NCI-H446 (cell line): ENCODE measurements around the gene CES3.

ENCODE experiments used
- DNase-seq, 2 experiments: peaks; one replicate each; lab custom pipeline; 2025; lab: John Stamatoyannopoulos, UW

The CES3 gene, protein sequence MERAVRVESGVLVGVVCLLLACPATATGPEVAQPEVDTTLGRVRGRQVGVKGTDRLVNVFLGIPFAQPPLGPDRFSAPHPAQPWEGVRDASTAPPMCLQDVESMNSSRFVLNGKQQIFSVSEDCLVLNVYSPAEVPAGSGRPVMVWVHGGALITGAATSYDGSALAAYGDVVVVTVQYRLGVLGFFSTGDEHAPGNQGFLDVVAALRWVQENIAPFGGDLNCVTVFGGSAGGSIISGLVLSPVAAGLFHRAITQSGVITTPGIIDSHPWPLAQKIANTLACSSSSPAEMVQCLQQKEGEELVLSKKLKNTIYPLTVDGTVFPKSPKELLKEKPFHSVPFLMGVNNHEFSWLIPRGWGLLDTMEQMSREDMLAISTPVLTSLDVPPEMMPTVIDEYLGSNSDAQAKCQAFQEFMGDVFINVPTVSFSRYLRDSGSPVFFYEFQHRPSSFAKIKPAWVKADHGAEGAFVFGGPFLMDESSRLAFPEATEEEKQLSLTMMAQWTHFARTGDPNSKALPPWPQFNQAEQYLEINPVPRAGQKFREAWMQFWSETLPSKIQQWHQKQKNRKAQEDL

DNA sequence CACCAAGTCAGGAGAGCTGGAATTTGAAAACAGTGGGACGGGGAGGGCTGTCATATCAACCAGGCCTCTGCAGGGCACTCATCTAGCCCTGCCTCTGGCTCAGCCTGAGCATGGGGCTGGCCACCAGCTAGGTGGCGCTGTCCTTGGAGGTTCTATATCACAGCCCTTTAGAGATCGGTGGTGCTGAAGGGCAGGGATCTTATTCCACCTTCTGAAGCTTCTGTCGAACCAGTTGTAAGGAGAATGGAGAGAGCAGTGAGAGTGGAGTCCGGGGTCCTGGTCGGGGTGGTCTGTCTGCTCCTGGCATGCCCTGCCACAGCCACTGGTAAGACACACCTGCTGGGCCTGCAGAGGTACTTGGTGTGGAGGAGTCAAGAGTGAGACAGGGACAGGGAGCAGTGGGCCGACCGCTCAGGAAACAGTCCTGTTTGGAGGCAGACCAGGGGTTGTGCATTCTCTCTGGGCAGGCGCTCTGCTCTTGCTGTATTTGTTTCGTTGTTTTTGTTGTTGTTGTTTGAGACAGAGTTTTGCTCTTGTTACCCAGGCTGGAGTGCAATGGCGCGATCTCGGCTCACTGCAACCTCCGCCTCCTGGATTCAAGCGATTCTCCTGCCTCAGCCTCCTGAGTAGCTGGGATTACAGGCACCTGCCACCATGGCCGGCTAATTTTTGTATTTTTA, at the start of gene CES3:
Gene CES3, plus strand, starts transcription at position 202 of the 680 bp plus-strand sequence. Its CDS starts 42 bp downstream, at position 244.
- DNase-seq, result peak in 1 of 2 experiments; percentile 52

DNA sequence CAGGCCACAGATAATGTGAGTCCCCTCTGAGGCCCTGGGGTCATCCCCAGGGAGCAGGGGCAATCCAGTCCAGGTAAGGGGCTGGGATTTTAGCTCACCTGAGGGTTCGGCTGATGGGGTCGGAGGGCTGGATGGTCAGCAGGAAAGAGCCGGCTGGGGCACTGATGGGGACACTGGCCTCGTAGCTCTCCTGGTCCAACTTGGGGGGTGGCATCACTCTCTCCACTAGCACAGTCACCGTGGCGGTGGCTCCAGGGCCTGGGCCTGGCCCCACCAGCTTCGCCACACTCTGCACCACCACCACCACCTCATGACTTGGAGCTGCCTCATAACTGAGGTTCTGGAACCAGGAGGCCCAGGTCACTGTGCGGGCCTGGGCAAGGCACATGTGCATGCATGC, 49.3 kb upstream of the CES3 start:
- DNase-seq, result no peak

GRCh38 chr16:66913081-66913480, 48.0 kb upstream of the CES3 start:
- DNase-seq, result no peak

DNA sequence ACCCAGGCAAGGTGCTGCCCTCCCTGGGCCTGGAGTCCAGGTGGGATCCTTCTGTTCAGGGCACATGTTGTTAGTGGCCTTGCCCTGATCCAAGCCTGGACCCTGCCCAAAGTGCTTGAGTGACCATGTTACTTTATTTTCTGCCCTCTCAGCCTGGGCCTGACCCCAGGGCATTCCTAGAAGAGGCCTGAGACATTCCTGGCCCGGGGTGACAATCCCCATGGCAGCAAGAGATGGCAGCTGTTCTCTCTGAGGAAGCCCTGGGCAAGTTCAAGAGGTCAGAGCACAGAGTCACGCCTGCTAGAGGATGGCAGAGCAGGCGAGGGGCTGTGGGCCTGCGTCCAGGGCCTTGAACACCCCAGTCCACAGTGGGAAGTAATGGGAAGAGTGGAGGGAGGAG, 47.4 kb upstream of the CES3 start:
- no peak for DNase-seq

DNA sequence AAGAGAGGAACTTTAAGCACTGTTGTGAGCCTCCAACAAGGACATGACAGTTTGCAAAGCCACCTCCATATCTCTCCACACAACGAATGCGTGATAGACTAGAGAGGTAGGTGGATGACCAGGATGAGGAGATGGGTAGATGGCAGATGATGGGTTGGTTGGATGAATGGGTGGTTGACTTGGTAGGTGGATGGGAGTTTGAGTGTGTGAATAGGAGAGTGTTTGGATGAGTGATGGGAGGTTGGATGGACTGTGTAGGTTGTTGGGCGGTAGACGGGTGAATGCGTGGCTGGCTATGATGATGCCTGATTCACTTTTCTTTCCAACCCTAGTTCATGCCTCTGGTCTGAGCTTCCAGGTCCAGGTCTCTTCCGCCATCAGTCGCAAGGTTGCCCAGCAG, 46.5 kb upstream of the CES3 start:
- DNase-seq, result no peak

DNA sequence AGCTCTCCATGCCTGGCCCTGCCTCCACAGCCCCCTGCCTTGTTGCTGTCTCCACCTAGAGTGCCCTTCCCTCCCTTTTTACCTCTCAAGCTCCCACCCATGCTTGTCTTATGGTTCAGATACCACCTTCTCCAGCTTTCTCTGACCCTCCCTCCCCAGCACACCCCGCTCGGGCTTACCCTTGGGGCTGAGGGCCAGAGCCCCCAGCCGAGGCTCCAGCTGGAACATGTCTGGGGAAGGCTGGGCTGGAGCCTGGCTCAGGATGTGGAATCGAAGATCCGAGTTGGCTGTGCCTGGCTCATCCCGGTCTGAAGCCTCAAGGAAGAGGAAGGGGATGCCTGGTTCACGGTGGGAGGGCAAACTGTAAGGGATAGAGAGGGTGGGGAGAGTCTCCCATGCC, 46.0 kb upstream of the CES3 start:
- no peak for DNase-seq

- DNase-seq, result no peak
Observed at GRCh38 chr16:66916518-66916917, 44.5 kb upstream of the CES3 start.

DNA sequence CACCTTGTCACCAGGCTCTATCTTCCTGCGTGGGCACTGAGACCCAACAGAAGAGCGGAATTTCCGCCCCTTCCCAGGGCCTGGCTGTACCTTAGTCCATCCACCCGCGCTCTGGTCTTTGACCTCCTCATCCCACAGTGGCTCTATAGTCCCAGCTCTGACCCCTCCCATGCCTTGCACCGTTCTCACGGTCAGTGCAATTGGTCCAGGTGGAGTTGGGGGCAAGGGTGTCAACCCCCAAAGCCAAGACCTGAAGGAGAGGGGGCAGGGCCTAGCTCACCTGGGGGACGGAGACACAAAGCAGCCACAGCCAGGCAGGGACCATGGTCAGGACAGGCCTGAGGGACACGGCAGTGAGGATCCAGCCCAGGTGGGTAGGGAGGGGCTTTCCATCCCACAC, 43.3 kb upstream of the CES3 start:
- no peak for DNase-seq

DNA sequence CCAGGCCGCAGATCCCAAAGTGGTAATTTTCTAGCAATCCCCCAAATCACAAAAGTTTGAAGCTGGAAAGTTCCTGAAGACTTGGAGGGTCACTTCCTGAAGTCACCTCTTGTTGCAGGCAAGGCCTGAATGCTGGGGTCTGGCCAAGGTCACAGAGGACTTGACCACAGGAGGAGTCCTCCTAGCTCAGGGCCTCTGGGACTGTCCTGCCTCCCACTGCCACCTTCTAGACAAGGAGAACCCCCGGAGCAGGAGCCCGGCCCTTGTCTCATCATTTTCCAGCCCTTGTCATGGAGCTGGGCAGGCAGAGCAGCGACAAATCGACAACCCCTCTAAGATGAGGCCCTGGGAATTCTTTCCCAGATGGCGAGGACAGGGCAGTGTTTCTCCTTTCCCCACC, 42.7 kb upstream of the CES3 start:
- no peak for DNase-seq

DNA sequence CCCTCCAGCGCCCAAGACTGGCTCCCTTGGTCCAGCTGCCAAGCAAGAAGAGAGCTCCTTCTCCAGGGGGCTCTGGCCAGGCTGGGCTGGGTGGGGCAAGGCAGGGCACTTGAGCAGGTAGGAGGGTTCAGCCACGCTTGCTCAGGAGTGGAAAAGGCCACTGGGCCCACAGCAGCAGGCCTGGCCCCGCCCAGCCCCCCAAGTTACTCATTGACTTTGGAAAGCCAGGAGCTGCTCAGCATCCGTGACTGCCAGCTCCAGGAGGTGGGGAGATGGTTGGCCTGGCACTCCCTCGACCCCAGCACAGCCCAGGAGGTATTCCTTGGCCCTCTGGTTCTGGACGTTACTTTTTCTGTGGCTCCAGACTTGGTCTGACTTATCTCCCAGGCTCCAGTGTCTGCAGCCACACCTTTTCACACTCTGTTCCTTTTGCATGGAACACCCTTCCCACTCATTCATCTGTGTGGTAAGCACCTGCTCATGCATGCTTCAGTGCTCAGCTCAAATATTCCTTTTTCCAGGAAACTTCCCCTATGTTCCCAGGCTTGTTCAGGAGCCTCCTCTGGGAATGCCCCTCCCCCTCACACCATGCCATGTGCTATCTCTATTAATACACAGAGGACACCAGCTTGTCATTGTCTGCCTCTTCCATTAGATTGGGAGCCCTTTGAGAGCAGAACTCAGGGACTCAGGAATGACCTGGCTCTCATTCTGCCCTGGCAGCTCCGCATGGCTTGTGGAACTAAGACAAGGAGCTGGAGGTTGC, 42.1 kb upstream of the CES3 start, which contains the start of gene CDH16:
Gene CDH16, minus strand, starts transcription at position 83 of the 766 bp plus-strand sequence. CDS start 820 bp downstream, outside the sequence.
- no peak for DNase-seq

DNA sequence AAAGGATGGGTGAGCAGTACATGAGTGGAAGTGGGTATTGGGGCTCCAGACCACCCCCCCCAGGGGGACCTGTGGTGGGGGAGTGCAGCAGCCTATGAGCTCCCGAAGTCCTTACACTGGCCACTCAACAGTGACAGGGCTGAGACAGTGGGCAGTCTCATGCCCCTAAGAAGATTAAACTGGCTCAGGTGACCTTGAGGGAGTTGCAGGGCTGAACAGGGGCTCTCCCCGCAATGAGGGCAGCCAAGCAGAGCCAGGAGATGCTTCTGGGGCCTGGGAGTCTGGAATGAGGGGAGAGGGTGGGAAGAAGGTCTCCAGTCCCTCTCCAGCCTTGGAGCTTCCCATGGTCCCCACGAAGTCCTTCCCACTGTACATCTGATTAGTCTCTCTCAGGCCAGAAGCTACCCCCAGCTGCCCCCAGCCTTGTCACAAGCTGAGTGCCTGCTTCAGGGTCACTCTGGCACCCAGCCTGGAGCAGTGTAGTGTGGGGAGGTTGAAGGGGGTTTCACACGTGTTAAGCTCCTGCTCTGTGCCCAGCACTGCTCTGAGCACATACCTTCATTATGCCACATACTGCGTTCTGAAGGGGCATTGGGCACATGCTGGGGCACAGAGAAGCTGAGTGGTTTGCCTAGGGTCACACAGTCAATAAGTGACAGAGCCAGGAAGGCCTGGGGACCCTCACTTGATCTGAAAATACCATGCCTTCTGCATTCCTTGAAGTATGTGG, 41.3 kb upstream of the CES3 start:
- no peak for DNase-seq

- DNase-seq, result no peak
Observed at GRCh38 chr16:66920299-66920590, 40.8 kb upstream of the CES3 start.

DNA sequence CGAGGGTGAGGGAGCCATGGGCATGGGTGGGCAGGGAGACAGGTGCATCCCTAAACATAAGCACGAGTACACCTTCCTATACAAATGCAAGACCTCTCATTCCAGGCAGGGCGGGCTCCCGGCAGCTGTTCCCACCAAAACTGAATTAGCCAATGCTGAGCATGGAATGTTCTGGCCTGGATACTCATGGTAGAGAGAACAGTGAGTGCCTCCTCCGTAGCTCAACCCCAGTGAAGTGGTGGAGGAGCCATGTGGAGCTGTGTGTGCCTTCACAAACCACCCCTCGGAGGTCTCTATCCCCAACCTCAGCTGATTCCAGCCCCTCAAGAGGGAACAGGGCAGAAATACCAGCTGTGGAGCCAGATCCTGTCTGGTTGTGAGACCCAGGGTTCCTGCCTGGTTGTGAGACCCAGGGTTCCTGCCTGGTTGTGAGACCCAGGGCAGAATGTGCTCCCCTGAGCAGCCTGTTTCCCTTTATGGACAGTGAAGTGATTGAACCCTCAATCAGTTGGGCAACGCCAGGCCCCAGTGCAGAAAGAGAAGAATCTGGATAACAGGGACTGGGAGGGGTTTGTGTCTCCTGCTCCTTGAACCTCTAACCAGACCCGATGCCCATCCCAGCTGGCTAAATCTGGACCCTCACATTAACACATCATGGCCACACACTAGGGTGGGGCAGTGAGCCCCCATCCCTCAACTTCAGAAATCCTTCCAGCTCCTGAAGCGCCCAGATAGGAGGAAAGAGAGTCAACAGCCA, 40.0 kb upstream of the CES3 start:
- no peak for DNase-seq

DNA sequence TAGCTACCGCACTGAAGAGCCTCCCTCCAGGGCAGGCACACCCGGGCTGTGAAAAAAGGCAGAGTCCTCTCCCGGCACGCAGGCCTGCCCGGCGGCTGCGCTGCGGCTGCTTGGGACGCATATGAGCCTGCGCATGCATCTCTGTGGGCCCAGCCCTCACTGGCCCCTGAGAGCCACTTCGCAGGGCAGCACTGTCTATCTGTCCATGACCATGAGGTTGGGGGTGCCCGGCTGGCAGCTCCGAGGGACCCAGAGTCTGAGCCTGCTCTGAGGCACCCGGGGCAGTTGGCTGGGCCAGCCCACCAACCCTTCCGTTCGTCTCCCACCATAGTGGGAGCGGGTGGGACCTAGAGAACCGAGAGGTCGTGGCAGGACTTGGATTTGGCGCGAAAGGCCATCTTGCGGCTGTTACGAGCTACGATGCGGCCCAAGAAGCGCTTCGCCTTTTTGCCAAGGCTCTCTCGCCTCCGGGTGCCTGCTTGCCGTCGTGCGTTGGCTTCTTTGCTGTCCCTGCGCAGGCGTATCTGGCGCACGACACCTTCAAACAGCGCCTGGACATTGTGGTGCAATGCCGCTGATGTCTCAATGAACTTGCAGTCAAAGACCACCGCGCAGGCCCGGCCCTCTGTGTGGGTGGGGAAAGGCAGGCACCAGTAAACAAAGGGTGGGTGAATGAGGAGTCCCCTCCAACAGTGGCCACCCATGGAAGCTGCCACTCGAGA, 39.2 kb upstream of the CES3 start:
- DNase-seq, result no peak

GRCh38 chr16:66923247-66923731, 37.8 kb upstream of the CES3 start:
- DNase-seq, result peak; percentile 43 to 82

DNA sequence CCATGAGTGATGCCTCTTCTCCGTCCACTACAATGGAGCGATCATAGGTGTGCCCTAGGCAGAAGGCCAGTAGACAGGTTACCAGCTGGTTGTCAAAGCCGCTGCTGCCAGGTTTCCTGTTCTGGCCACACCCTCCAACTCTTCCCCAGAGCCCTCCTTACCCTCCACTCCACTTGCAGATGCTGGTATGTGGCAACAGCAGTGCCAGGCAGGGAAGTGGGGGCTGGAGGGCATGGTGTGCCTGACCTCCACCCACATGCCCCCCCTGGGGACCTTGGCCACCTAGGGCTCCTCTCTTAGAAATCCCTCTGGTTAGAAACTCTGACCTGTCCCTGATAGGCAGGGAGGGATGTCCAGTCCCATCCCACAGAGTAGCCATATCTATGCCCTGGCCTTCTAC, 37.2 kb upstream of the CES3 start:
- no peak for DNase-seq

DNA sequence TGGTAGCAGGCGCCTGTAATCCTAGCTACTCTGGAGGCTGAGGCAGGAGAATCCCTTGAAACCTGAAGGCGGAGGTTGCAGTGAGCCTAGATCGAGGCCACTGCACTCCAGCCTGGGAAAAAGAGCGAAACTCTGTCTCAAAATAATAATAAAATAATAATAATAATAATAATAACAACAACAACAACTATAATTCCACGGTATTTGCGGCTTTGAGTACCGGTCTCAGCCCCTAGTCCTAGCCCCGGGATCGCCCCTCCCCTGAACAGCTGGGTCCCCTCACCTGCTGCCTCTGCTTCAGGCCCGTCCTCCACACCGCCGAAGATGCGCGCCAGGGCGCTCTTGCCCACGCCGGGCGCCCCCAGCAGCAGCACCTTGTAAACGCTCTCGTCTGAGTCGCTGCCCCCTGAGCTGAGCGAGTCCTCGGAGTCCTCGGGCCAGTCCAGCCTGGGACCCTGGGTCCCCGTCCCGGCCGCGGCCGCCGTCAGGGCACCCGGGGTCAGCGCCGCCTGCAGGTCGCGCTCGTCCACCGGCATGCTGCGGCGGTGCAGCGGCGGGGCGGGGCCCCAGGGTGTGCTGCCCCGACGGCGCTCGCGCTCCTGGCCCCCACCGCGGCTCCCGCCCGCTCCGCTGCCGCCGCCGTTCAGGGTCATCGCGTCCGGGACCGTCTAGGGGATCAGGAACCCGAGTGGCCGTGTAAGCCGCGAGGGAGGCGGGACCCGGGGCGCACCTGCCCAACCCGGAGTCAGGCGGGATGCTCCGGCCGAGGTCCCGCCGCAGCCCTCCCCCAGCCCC, 36.3 kb upstream of the CES3 start:
- no peak for DNase-seq

DNA sequence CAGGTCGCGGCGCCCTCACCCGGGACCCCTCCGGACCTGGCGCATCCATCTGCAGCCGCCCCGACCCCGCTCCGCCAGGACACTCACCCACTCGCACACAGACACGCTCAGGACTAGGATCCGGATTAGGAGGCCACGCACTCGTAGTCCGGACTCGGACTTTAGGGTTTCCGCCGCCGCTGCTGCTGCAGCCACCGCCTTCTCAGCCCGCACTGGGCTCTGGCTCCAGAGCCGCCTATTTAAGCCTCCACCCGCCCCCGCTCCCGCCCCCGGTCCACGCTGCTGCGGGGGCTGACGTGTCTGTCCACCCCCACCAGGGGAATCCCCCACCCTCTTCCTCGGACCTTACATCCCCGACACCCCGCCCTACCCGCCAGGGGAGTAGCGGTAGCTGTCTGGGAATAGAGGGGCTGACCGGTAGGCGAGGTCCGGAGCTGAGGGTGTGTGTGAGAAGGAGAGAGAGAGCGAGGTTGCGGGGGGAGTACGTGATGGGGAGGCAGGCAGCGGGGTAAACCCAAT, 35.7 kb upstream of the CES3 start, which contains the start of gene RRAD:
Gene RRAD, minus strand, starts transcription at position 214 of the 519 bp plus-strand sequence. CDS start 356 bp downstream, outside the sequence.
- no peak for DNase-seq
